ENCODE data around the gene RXYLT1.
A peak's percentile ranks its signal among the peaks of the same experiment; 100 is the strongest.

The RXYLT1 gene

DNA sequence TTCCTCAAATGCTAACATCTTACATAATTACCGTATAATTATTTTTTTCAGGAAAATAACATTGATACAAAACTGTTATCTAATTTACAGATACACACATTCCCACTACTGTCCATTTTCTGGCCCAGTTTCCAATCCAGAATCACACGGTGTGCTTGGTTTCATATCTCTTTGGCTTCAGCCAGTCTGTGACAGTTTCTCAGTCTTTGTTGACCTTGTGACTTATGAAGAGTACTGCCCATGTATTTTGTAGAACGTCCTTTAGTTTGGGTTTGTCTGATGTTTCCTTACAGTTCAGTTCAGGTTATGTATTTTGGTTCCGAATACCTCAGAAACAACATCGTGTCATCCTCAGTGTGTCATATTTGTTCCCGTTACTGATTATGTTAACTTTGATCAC lies 16.2 kb downstream of the RXYLT1 start:
- Histone ChIP-seq H3K9ac (ENCODE audit: low read length) (no peak overlapping the region), H3K27ac (ENCODE audit: low read depth, low read length) (no peak overlapping the region), H3K36me3 (ENCODE audit: low read length) (no peaks in the 10 kb centered on the region; the same call in 1 of the 2 replicates), H3F3A (ENCODE audit: insufficient read depth) (no peaks in the 10 kb centered on the region), H3K9me3 (ENCODE audit: insufficient read depth, low read length) (no peaks in the 10 kb centered on the region), H2AFZ (ENCODE audit: low read depth, low read length, severe bottlenecking) (no peak overlapping the region), H3K4me2 (ENCODE audit: low read depth, low read length, poor library complexity, severe bottlenecking) (no peak overlapping the region), H3K9me2 (replicated peaks; ENCODE audit: insufficient read depth, low read length) (no peaks in the 10 kb centered on the region), H4K20me1 (ENCODE audit: low read depth, low read length) (no peaks in the 10 kb centered on the region), H3K79me2 (ENCODE audit: insufficient read depth, low read length) (no peaks in the 10 kb centered on the region), H3K4me3 (ENCODE audit: insufficient read depth, low read length, poor library complexity, severe bottlenecking) (no peak overlapping the region), H3K27me3 (ENCODE audit: low read length) (no peaks in the 10 kb centered on the region)
- TF ChIP-seq EZH2phosphoT487 (conservative IDR thresholded peaks at IDR 0.05; ENCODE audit: low read length), result no peak
- TF ChIP-seq, protein P1, sequence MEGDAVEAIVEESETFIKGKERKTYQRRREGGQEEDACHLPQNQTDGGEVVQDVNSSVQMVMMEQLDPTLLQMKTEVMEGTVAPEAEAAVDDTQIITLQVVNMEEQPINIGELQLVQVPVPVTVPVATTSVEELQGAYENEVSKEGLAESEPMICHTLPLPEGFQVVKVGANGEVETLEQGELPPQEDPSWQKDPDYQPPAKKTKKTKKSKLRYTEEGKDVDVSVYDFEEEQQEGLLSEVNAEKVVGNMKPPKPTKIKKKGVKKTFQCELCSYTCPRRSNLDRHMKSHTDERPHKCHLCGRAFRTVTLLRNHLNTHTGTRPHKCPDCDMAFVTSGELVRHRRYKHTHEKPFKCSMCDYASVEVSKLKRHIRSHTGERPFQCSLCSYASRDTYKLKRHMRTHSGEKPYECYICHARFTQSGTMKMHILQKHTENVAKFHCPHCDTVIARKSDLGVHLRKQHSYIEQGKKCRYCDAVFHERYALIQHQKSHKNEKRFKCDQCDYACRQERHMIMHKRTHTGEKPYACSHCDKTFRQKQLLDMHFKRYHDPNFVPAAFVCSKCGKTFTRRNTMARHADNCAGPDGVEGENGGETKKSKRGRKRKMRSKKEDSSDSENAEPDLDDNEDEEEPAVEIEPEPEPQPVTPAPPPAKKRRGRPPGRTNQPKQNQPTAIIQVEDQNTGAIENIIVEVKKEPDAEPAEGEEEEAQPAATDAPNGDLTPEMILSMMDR (IDR thresholded peaks at IDR 0.05; ENCODE audit: insufficient read depth, low read length, poor library complexity, severe bottlenecking), result no peak

DNA sequence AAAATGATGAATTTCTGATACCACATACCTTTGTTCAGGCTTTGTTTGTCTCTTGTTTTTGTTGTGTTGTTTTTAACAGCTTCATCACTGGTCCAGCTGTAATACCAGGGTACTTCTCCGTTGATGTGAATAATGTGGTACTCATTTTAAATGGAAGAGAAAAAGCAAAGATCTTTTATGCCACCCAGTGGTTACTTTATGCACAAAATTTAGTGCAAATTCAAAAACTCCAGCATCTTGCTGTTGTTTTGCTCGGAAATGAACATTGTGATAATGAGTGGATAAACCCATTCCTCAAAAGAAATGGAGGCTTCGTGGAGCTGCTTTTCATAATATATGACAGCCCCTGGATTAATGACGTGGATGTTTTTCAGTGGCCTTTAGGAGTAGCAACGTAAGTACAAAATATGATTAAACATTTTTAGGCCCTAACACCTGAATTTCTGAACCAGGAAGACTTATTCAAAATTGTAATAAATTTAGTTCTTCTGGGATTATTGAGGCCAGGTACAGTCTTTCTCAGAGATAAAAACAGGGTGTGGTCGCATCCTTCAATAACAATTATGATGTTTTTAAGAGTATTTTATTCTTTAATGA lies 22.4 kb downstream of the RXYLT1 start:
- Histone ChIP-seq H3K36me3 (ENCODE audit: low read length) (no peaks in the 10 kb centered on the region; the same call in 1 of the 2 replicates), H3K9ac (ENCODE audit: low read length) (no peak overlapping the region), H3K27me3 (ENCODE audit: low read length) (no peaks in the 10 kb centered on the region), H3K27ac (ENCODE audit: low read depth, low read length) (no peak overlapping the region), H3K9me3 (ENCODE audit: insufficient read depth, low read length) (no peaks in the 10 kb centered on the region), H3F3A (ENCODE audit: insufficient read depth) (no peaks in the 10 kb centered on the region), H3K79me2 (ENCODE audit: insufficient read depth, low read length) (no peaks in the 10 kb centered on the region), H3K4me3 (ENCODE audit: insufficient read depth, low read length, poor library complexity, severe bottlenecking) (no peak overlapping the region), H2AFZ (ENCODE audit: low read depth, low read length, severe bottlenecking) (no peak overlapping the region), H3K4me2 (ENCODE audit: low read depth, low read length, poor library complexity, severe bottlenecking) (no peak overlapping the region), H3K9me2 (replicated peaks; ENCODE audit: insufficient read depth, low read length) (no peaks in the 10 kb centered on the region), H4K20me1 (ENCODE audit: low read depth, low read length) (no peaks in the 10 kb centered on the region)
- TF ChIP-seq, protein P1 (IDR thresholded peaks at IDR 0.05; ENCODE audit: insufficient read depth, low read length, poor library complexity, severe bottlenecking), result peak; percentile 38
- TF ChIP-seq EZH2phosphoT487 (conservative IDR thresholded peaks at IDR 0.05; ENCODE audit: low read length), result no peak

DNA sequence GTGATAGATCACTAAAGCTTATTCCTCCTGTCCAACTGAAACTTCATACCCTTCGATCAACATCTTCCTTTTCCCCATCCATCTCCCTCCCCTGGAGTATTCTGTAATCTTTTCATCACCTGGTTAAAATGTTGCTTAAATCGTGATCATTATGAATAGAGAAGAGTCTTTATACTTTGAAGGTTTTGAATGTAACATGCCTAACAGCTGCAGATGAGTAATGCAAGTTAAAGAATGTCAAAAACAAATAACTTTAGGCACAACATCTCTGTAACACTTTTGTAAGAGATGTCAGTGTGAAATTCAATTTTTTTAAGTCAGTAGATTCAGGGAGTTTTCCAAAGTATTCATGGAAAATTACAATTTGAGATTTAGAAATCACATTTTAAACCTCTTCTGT lies 25.0 kb downstream of the RXYLT1 start:
- Histone ChIP-seq H4K20me1 (ENCODE audit: low read depth, low read length) (no peaks in the 10 kb centered on the region), H3K27me3 (ENCODE audit: low read length) (no peaks in the 10 kb centered on the region), H3K4me2 (ENCODE audit: low read depth, low read length, poor library complexity, severe bottlenecking) (no peak overlapping the region), H2AFZ (ENCODE audit: low read depth, low read length, severe bottlenecking) (no peak overlapping the region), H3K4me3 (ENCODE audit: insufficient read depth, low read length, poor library complexity, severe bottlenecking) (no peak overlapping the region), H3K36me3 (ENCODE audit: low read length) (peaks cover 5% of the 10 kb centered on the region; the same call in 1 of the 2 replicates), H3K9ac (ENCODE audit: low read length) (no peak overlapping the region), H3K79me2 (ENCODE audit: insufficient read depth, low read length) (no peaks in the 10 kb centered on the region), H3K9me3 (ENCODE audit: insufficient read depth, low read length) (no peaks in the 10 kb centered on the region), H3K27ac (ENCODE audit: low read depth, low read length) (no peak overlapping the region), H3F3A (ENCODE audit: insufficient read depth) (no peaks in the 10 kb centered on the region), H3K9me2 (replicated peaks; ENCODE audit: insufficient read depth, low read length) (no peaks in the 10 kb centered on the region)
- TF ChIP-seq, protein P1 (IDR thresholded peaks at IDR 0.05; ENCODE audit: insufficient read depth, low read length, poor library complexity, severe bottlenecking), result no peak
- TF ChIP-seq EZH2phosphoT487 (conservative IDR thresholded peaks at IDR 0.05; ENCODE audit: low read length), result no peak
